ENCODE results near the gene GPR137B.

GPR137B gene

GRCh38 chr1:236147521-236148469 lies 5.5 kb downstream of the GPR137B start:
- no peak for TF ChIP-seq GATA3 (IDR thresholded peaks at IDR 0.05; ENCODE audit: low read depth, low read length)
- no peak for TF ChIP-seq GATA2 (IDR thresholded peaks at IDR 0.05; ENCODE audit: low read depth, low read length)

GRCh38 chr1:236148470-236148845 lies 6.1 kb downstream of the GPR137B start:
- TF ChIP-seq GATA3 (IDR thresholded peaks at IDR 0.05; ENCODE audit: low read depth, low read length) (no peak), GATA2 (IDR thresholded peaks at IDR 0.05; ENCODE audit: low read depth, low read length) (no peak)

- no peak for TF ChIP-seq GATA3 (IDR thresholded peaks at IDR 0.05; ENCODE audit: low read depth, low read length)
- TF ChIP-seq GATA2 (IDR thresholded peaks at IDR 0.05; ENCODE audit: low read depth, low read length), result no peak
These were observed 6.8 kb downstream of the GPR137B start for GRCh38 chr1:236149003-236149595.

DNA sequence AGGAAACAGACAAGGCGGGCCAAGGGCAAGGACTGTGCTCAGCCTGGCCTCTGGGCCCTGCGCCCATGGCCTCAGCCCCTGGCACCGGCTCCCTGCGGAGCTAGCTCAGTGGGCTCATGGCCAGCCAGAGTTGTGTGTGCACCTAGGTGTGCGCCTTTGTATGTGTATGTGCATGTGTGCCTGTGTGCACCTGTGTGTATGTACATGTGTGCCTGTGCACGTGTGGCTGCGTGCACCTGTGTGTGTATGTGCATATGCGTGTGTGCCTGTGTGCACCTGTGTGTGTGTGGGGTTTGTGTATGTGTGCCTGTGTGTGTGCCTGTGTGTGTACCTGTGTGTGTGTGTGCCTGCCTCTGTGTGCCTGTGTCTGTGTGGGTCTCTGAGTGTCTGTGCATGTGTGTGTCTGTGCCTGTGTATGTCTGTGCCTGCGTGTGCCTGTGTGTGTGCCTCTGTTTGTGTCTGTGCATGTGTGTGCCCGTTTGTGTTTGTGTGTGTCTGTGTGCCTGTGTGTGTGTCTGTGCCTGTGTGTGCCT lies 7.4 kb downstream of the GPR137B start:
- no peak for TF ChIP-seq GATA3 (IDR thresholded peaks at IDR 0.05; ENCODE audit: low read depth, low read length)
- no peak for TF ChIP-seq GATA2 (IDR thresholded peaks at IDR 0.05; ENCODE audit: low read depth, low read length)

DNA sequence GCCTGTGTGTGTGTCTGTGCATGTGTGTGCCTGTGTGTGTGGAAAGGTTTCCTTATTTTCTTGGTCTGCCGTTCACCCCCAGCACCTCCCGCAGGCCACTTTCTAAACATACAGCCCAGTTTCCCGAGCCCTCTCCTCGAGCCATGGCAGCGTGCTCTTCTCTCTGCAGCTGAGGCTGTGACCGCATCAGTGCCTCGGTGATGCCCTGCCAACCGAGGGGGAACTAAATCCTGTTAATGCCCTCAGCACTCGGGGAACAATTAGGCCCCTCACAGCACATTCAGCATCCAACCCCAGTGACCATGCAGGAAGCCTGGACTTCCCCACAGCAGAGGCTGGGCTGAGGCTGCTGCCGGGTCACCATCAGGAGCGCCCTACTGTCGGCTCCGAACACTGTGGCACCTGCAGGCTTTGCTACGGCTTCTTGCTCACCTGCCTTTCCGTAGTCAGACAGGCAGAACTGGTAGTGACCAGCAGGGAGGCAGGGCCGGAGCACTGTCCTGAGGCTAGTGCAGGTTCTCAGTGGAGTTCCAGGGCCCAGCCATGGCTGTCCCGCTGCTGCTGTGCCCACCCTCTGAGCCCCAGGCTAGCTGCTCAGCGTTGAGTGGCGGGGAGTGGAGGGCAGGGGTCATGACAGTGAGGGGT lies 8.1 kb downstream of the GPR137B start:
- TF ChIP-seq GATA3 (IDR thresholded peaks at IDR 0.05; ENCODE audit: low read depth, low read length), result no peak
- TF ChIP-seq GATA2 (IDR thresholded peaks at IDR 0.05; ENCODE audit: low read depth, low read length), result no peak

DNA sequence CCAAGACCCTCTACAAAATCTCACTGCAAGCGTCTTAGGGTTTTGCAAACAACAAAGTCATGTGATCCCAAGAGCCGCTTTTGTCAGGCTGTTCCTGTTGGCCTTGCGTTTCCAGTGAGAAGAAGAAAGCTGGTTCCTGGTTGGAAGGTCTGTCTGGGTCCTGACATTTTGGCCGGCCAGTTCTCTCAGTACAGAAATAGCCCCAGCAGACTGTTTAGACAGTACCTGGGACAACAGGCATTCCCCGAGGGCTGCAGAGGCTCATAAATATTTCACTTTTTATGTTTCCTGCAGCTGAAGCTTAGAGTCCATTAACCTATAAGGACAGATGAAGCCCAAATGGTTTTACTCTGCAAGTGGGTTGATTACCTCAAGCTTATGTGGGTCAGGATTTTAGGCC lies 8.6 kb downstream of the GPR137B start:
- TF ChIP-seq GATA2 (IDR thresholded peaks at IDR 0.05; ENCODE audit: low read depth, low read length) (no peak), GATA3 (IDR thresholded peaks at IDR 0.05; ENCODE audit: low read depth, low read length) (no peak)

DNA sequence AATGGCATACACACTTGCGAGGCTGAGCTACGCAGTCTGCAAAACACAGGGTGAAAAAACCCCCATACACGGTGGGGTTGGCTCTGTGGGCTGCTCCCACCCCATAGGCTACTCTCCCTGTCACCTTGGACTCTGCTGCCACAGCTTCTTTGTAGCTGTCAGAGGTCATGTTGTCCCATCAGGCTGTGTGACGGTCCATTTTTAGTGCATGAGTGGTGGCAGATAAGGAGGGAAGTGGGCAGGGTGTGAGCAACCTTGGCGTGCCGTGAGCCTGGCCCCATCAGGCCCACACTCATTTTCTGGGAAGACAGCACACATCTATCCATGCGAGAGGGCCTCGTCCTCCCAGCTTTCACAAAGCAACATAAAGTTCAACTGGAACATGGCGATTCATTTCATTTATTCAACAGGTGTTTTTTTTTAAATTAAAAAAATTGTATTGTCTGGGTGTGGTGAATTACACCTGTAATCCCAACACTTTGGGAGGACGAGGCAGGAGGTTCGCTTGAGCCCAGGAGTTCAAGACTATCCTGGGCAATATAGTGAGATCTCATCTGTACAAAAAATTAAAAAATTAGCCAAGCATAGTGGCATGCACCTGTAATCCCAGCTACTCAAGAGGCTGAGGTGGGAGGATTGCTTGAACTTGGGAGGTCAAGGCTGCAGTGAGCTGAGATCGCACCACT lies 9.5 kb downstream of the GPR137B start:
- no peak for TF ChIP-seq GATA2 (IDR thresholded peaks at IDR 0.05; ENCODE audit: low read depth, low read length)
- no peak for TF ChIP-seq GATA3 (IDR thresholded peaks at IDR 0.05; ENCODE audit: low read depth, low read length)

DNA sequence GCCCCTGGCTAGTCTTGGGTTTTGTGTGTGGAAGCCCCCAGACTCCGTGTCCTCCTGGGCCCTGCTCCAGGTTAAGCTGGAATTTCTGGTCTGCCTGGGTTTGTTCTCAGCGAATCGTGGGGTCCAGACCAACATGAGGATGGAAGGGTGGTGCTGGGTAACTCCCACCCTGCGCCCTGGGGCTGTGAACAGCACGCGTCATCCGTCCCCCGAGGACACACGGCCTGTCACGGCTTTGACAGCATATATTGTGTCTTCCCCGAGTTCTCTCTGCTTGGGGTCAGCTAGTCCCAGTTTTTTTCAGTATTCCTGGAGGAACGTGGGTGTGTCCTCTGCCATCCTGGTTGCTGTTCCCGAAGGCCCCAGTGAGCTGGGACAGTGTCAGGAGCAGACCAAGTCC lies 11.8 kb downstream of the GPR137B start:
- TF ChIP-seq GATA3 (IDR thresholded peaks at IDR 0.05; ENCODE audit: low read depth, low read length) (no peak), GATA2 (IDR thresholded peaks at IDR 0.05; ENCODE audit: low read depth, low read length) (no peak)

DNA sequence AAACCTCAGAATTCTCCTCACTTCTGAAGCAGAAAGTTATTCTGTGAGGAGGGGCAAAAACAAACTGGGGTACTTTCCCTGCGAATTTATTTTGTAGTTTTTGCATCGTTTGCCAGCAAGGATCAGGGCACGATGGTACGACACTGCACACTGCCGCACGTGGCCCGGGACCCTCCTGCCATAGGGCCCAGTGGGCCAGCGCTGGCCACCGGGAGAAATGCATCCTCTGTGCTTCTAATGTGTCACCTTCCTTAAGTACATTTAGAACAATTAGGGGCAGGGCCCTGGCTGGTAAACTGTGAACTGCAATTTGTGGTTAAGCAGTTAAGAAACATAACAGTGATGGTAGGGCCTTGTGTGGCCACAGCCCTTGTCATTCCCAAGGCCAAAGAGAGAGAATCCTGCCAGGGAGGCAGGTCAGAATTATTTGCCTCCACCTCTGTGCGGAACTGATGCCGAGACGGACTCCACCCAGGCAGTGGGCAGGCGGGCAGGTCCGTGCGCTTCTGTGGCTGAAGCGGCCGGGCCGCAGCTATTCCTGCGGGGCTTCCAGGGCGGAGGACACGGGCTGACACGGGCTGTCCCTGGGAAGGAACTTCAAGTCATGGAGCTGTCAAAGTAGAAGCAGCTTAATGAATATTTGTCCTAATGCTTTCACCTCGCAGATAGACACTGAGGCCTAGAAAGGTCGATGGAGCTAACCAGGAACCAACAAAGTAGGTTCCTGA lies 12.5 kb downstream of the GPR137B start:
- TF ChIP-seq GATA2 (IDR thresholded peaks at IDR 0.05; ENCODE audit: low read depth, low read length) (no peak), GATA3 (IDR thresholded peaks at IDR 0.05; ENCODE audit: low read depth, low read length) (no peak)

DNA sequence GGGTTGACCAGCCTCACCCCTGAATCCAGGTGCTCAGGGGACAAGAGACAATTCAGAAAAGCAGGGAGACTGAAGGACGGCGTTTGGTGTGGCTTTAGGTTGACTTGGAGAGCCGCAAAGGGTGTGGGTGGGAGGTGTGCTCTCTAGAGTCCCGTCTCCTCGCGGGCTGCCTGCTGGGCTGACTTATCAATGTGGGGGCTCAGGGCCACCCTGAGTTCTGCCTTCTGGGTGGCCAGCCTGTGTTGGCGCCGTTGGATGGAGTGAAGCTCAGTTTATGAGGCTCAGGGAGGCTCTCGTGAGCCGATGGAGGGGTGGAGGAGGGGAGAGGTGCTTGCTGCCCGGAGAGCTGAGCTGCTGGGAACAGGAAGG lies 13.0 kb downstream of the GPR137B start:
- TF ChIP-seq GATA2 (IDR thresholded peaks at IDR 0.05; ENCODE audit: low read depth, low read length) (no peak), GATA3 (IDR thresholded peaks at IDR 0.05; ENCODE audit: low read depth, low read length) (no peak)

DNA sequence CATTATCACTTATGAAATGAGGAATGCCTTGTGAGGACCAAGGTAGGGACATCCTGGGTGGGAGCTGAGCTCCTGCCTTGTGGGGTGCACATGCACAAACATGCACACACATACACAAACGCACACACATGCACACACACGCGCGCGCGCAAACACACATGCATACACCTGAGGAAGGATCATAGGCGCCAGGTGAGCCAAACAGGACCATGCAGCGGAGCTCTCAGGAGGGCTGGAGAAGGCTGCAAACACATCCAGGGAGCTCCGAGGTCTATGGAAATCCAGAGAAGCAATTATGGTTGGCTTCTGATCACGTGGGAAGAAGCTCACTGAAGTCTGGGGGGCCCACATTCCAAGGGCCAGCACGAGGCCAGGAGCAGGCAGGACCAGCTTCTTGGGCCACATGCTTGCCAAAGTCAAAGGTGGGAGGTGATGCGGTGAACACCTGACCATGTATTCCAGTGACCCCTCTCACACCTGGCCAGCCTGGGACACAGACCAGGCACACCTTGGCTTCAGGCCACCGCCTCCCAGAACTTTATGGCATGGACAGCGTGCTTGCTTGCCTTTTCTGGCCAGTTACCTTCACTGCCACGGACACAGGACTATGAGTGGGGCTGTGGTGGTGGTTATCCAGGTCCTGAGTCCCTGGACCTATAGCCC lies 13.6 kb downstream of the GPR137B start:
- no peak for TF ChIP-seq GATA2 (IDR thresholded peaks at IDR 0.05; ENCODE audit: low read depth, low read length)
- no peak for TF ChIP-seq GATA3 (IDR thresholded peaks at IDR 0.05; ENCODE audit: low read depth, low read length)

DNA sequence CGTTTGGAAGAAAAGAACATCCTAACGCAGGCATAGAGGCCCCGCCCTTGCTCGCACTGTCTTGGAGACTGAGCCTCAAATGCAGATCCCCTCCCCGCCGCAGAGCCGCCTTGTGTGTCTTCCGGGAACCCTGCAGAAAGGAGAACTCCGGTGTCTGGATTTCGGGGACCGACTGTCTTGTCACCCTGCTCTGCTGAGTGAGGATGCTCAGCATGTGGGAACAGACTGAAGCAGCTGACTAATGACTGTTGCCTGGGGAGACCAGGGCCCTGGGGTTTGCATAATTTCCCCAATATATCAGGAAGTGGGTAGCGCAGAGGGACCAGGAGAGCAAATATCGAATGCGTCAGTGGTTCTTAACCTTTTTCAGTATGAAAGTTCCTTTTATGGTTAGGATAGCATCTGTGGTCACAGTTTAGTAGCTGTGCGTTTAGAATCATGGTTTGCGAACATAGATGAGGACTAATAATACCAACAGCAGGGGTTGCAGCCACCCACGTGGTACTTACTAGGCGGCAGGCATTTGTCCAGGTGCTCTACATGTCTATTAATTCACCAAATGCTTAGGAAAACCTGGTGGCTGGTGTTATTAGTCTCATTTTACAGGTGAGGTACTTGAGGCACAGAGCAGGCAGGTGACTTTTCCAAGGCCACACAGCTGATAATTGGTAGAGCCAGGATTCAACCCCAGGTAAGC lies 14.3 kb downstream of the GPR137B start:
- TF ChIP-seq GATA3 (IDR thresholded peaks at IDR 0.05; ENCODE audit: low read depth, low read length) (no peak), GATA2 (IDR thresholded peaks at IDR 0.05; ENCODE audit: low read depth, low read length) (no peak)

Measured in SH-SY5Y (cell line).